Smooth muscle cell of the brain vasculature (primary cell): ENCODE data around the gene HMCES.
"Not testable (repeated sequence)": the region's sequence is repeated elsewhere in the genome, so short reads cannot be mapped to it uniquely, and the experiment has no call there.

ENCODE experiments used
- DNase-seq: peaks from one replicate; pipeline ENCODE4 v3.0.0-alpha.2; 2012; ENCODE audit warnings: low read depth, low spot score

HMCES gene

DNA sequence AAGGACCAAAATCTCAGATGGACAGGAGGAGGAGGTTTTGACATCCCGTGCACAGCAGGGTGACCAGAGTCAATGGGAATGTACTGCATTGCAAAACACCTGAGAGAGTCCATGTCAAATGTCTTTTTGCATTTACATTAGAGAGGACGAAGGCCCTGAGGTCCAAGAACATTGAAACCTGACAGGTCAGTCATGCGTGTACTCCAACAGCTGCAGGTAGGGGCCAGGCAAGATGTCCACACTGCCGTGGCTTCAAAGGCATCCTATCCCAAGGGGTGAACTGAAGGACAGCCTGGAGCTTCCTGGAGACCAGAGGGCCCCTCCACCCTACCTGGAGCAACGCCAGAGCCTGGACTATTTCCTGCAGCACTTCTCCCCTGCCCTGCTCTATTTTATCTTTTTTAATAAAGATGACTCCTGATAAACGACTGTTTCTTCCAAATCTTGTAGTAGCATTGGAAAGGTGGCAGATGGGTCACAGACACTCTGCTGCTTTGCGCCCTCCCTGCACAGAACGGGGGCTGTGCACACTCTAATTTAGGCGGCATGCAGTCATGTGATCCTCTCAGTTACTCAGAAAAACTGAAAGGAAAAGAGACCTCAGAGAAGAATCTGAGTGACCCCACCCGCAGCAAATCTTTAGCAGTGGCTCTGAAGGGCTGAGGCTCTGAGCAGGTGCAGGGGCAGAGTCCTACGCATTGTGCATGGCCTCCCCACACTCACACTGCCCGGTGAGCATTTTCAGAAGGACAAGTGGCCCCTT is 68.2 kb downstream of the HMCES start:
- DNase-seq, result no peak

DNA sequence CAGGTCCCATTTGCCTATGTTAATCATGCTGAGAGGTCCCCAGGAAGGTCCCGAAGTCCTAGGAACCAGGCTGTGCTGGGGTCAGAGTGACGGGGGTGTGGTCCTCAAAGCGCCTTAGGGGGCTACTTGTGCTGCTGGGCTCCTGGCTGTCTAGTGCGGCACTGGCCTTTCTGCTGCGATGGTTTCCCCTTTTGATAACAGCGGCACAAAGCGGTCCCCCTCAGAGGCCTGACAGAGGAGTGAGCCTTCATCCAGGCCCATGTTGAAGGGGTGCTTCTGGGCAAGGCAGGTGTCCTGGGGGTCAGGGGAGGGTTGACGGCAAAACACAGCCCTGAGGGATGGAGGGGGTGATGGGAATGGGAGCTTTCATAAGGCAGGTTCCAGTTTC is 68.8 kb downstream of the HMCES start:
- no peak for DNase-seq

GRCh38 chr3:129348734-129349133 is 70.1 kb downstream of the HMCES start:
- DNase-seq, result no peak

- not testable (repeated sequence) for DNase-seq
Measured at GRCh38 chr3:129349169-129349568, 70.5 kb downstream of the HMCES start.

GRCh38 chr3:129349791-129350190 is 71.1 kb downstream of the HMCES start:
- DNase-seq, result no peak

DNA sequence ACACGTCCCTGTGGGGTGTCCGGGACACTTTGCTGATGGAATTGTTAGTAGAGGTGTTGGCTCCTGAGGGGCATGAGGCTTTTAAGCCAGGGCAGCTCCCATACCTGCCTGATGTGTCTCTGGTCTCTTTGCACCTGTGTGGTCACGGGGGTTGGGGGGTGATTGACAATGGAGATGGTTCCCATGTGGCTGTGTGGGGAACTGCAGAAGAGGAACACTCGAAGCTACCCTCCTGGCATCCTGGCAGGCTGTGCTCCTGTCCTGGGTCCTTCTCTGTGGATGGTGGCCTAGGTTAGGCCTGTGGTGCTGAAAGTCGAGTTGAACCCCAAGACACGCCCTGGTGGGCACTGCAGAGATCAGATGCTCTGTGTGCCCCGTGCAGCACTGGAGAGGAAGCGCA is 73.4 kb downstream of the HMCES start:
- no peak for DNase-seq

DNA sequence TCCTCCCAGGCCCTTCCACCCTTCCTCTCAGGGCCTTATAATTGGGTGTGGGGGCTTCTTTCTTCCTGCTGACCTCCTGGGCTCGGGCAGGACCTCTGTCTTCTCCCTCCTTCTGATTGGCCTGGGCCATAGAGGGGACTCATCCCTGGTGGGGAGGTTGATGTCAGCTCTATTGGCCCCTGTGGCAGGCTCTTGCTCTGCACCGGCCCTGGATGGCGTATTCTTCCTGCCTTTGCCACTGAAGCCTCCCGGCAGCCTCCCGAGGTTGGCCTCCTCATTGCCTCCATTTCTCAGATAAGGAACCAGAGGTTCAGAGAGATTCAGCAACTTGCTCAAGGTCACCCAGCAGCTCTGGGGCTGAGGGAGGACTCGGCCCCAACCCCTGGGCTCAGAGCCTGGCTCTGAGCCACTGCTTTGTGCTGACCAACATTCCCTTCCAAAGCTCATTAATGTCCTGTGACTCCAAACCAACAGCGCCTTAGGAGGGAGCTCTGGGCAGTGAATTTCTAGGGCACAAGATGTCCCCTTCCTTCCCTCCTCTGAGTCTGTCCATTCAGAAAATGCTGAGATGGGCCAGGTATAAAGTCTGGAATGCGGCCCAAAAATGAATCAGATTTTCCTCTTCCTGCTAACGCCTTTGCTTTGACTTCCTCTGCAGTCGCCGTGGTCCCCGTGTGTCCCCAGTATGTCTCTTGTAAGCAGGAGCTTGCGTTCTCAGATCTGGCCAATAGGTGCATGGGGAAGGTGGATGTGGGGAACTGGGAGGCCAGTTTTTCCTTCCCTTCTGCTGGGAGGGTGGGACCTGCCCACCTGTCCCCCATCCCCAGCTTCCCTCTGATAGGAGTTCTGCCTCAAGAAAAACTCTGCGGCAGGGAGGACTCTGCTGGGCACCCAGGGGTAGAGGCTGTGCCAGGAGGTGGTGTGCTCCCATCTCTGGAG is 74.2 kb downstream of the HMCES start:
- DNase-seq, result no peak

DNA sequence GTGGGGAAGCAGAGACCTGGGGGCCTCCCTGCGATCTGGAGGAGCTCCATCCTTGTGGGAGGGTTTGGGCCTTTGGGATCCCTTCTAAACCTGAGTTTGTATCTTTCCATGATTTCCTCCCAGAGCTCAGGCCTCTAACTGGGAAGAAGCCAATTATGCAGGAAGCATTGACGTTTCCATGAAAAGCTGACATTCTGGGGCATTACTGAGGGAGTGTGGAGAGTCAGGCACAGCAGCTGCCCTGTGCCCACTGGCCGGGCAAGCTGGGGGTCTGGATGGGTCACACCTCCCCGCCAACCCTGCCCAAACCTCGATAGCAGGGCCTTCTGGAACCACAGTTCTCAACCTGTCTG is 74.9 kb downstream of the HMCES start:
- DNase-seq, result no peak
